Rectal smooth muscle tissue (tissue), 1 donor: ENCODE measurements around the gene EHD1.
A peak's percentile ranks its signal among the peaks of the same experiment; 100 is the strongest.

Experiments used
- H3K27ac ChIP-seq: one replicate; pipeline ENCODE4 v1.7.0; 2013; ENCODE audit warnings: low read depth, low read length, inconsistent platforms
- H3K27me3 ChIP-seq: one replicate; pipeline ENCODE4 v1.7.0; 2013; ENCODE audit warnings: low read length; ENCODE audit not compliant: control insufficient read depth, insufficient read depth
- H3K36me3 ChIP-seq: one replicate; pipeline ENCODE4 v1.7.0; 2013; ENCODE audit warnings: low read length; ENCODE audit not compliant: control insufficient read depth, insufficient read depth
- H3K4me1 ChIP-seq: one replicate; pipeline ENCODE4 v1.7.0; 2013; ENCODE audit warnings: low read length; ENCODE audit not compliant: control insufficient read depth, insufficient read depth
- H3K4me3 ChIP-seq: one replicate; pipeline ENCODE4 v1.7.0; 2013; ENCODE audit warnings: low read length
- H3K9ac ChIP-seq: one replicate; pipeline ENCODE4 v1.7.0; 2013; ENCODE audit warnings: low read length

The EHD1 gene

GRCh38 chr11:64884019-64884418 lies 5.6 kb upstream of the EHD1 start:
- no peak overlapping the region for H3K4me3 ChIP-seq
- no peak overlapping the region for H3K27ac ChIP-seq
- no peaks in the 10 kb centered on the region for H3K27me3 ChIP-seq
- no peaks in the 10 kb centered on the region for H3K36me3 ChIP-seq
- H3K4me1 ChIP-seq: peaks cover 10% of the 10 kb centered on the region
- H3K9ac ChIP-seq: no peak overlapping the region

DNA sequence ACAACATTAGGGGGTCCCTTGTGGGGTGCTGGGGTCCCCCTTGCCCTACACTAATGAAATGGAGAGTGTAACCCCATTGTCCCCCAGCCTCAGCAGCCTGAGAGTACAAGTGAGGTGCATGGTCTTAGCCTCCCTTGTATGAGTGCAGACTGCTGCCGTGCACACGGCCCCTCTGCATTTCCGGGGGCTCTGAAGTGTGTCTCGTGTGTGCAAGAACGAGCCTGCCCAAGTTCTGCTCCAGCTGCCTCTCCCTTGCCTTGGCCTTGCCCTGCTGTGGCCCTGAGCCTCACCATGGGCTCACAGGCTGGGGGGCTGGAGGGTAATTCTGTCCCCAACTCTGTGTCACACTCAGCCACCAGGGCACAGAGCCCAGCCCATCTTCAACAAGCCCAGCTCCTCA lies 5.2 kb upstream of the EHD1 start:
- Histone ChIP-seq H3K27me3 (no peaks in the 10 kb centered on the region), H3K27ac (no peak overlapping the region), H3K4me3 (no peak overlapping the region), H3K9ac (no peak overlapping the region), H3K36me3 (no peaks in the 10 kb centered on the region), H3K4me1 (peaks cover 11% of the 10 kb centered on the region)

DNA sequence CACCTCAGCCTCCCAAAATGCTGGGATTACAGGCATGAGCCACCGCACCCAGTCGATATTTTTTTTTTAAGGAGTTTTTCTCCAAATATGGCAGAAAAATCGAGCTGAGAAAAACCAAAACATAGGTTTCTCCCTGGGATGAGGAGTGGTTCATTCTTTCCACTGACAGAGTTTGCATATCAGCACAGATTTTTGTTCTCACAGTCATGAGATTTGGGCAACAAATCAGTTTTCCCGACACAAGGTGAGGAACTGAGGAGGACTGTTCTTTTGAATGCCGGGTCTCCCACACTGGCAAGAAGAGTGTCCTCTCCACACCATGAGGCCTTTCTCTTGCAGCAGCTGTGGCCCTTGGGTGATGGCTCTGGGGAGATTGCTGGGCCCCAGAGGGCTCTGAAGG lies 3.8 kb upstream of the EHD1 start:
- Histone ChIP-seq H3K4me3 (no peak overlapping the region), H3K36me3 (peaks cover 2% of the 10 kb centered on the region), H3K9ac (no peak overlapping the region), H3K27me3 (no peaks in the 10 kb centered on the region), H3K27ac (no peak overlapping the region), H3K4me1 (peaks cover 9% of the 10 kb centered on the region)

DNA sequence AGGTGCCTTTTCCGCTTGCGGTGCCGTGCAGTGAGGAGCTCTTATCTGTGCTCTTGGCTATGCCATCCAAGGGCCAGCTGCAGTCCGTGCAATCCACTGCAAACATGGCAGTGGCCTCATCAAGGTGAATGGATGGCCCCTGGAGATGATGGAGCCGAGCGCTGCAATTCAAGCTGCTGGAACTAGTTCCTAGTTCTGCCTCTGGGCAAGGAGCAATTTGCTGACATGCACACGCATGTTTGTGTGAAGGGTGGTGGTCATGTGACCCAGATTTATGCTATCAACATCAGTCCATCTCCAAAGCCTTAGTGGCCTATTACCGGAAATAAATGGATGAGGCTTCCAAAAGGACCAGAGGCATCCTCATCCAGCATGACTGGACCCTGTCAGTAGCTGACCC lies 3.1 kb upstream of the EHD1 start:
- H3K4me1 ChIP-seq: peaks cover 9% of the 10 kb centered on the region
- no peak overlapping the region for H3K9ac ChIP-seq
- no peak overlapping the region for H3K27ac ChIP-seq
- H3K36me3 ChIP-seq: peaks cover 2% of the 10 kb centered on the region
- H3K27me3 ChIP-seq: no peaks in the 10 kb centered on the region
- no peak overlapping the region for H3K4me3 ChIP-seq

GRCh38 chr11:64880240-64881001 lies 2.0 kb upstream of the EHD1 start:
- H3K4me3 ChIP-seq: no peak overlapping the region
- no peak overlapping the region for H3K9ac ChIP-seq
- H3K4me1 ChIP-seq: peaks cover 17% of the 10 kb centered on the region
- no peak overlapping the region for H3K27ac ChIP-seq
- no peaks in the 10 kb centered on the region for H3K27me3 ChIP-seq
- H3K36me3 ChIP-seq: peaks cover 2% of the 10 kb centered on the region

DNA sequence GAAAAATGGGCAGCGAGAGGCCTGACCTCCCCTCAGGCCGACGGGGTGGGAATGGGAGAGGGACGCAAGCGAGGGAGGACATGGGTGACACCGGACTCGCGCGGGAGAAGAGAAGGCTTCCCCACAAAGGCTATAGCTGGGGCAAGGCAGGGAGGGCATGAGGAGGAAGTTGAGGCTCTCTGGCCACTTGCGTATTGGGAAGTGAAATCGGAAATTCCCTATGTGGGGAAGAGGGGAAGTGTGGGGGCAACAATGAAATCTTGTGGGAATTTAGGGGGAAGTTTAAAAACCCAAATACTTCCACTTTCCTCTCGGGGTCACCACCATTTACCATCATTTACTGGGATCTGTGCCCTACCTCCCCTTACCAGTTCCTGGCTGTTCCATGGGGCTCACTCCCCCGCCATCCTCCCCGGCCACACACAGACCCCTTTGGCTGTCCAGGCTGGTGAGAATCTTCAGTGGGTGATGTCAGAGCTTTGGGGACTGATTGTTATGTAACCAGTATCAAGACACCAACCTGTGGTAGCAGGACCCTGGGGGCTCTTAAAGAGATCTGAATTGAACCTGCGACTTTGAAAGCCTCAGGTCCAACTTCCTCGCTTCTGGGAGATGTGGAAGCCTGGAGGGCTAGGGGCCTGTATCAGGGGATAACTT lies 951 bp upstream of the EHD1 start:
- peaks cover 19% of the 10 kb centered on the region for H3K4me1 ChIP-seq

DNA sequence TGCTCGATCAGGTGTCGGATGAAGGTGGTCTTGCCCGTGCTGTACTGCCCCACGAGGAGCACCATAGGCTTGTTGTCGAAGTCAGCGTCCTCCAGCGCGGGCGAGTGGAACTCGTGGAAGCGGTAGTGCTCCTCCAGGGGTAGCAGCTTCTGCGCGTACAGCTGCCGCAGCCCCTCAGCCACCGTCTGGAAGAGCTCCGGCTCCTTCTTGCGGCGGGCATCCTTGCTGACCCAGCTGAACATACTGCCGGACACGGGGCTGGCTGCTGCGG lies 263 bp downstream of the EHD1 start:
- Histone ChIP-seq H3K27ac (peak overlapping the region; percentile 87), H3K9ac (peak overlapping the region; percentile 94), H3K4me3 (peak overlapping the region; percentile 99), H3K36me3 (peaks cover 7% of the 10 kb centered on the region), H3K4me1 (peaks cover 19% of the 10 kb centered on the region), H3K27me3 (no peaks in the 10 kb centered on the region)

More for the DNA sequence above, 951 bp upstream of the EHD1 start:
- Histone ChIP-seq H3K4me3 (peak overlapping the region; percentile 92), H3K36me3 (peaks cover 2% of the 10 kb centered on the region), H3K27me3 (no peaks in the 10 kb centered on the region), H3K27ac (peak overlapping the region; percentile 91), H3K9ac (peak overlapping the region; percentile 81)

DNA sequence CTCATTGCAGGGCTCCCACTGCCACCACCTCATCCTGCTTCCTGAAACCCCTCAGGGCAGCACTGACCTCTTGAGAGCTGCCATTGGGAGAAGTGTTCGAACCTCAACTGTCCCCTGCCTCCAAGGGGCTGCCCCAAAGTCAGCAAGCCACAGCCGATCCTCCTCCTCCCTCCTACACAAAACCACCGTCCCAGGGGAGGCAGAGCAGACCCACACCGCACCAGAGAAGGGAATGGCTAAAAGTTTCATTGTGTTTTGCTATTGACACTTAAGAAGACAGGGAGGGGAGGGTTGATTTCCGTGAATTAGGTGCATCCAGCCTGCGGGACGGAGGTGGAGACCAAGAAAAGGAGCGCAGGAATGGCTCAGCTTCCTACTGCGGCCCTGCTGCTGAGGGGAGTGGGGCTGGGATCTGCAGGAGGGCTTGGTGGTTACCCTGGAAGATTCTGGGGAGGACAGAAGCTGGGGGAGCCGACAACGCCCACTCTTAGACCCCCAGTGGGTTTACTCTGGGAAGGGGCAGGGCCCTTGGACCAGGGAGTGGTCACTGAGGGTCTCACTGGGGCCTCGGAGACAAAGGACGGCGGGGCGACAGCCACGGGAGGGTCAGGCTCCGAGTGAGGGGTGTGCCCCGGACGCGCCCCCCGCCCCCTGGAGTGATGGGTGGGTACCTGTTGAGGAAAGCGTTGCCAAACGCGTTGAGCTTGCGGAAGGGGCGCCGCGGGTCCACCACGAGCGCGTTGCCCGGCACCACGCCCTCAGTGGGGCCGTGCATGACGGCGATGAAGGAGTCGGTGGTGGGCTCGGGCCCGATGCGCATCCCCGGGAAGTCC lies 815 bp downstream of the EHD1 start:
- Histone ChIP-seq H3K36me3 (peaks cover 10% of the 10 kb centered on the region), H3K4me1 (peaks cover 19% of the 10 kb centered on the region), H3K27me3 (no peaks in the 10 kb centered on the region), H3K27ac (peak overlapping the region; percentile 87), H3K9ac (peak overlapping the region; percentile 94), H3K4me3 (peak overlapping the region; percentile 99)

DNA sequence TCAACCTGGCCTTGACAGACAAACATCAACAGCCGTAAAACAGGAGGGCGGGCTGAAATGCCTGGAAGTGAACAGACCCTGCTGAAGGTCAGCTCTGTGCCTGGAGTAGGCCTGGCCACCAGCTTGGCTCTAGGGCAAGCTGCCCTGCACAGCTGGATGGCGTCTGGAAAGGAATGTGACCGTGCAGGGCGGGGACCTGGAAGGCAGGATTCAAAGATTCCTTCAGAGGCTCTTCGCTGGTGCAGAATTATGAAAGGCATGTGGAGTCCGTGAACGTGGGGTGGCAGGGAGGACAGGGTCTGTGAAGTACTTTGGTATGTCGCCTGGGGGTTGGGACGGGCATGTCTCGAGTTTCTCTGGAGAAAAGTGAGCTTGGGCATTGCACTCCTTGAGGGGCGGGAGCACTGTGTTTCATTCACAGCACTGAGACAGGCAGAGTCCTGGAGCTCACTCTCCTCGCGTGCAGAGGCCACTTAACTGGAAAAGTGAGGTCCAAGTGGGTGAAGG lies 1.5 kb downstream of the EHD1 start:
- Histone ChIP-seq H3K4me1 (peaks cover 19% of the 10 kb centered on the region), H3K36me3 (peaks cover 12% of the 10 kb centered on the region), H3K9ac (peak overlapping the region; percentile 20), H3K27ac (peak overlapping the region; percentile 87), H3K27me3 (no peaks in the 10 kb centered on the region), H3K4me3 (peak overlapping the region; percentile 99)

- no peaks in the 10 kb centered on the region for H3K27me3 ChIP-seq
- H3K9ac ChIP-seq: no peak overlapping the region
- H3K27ac ChIP-seq: peak overlapping the region; percentile 87
- H3K4me3 ChIP-seq: peak overlapping the region; percentile 99
- H3K4me1 ChIP-seq: peaks cover 25% of the 10 kb centered on the region
- peaks cover 15% of the 10 kb centered on the region for H3K36me3 ChIP-seq
These were observed 2.1 kb downstream of the EHD1 start for GRCh38 chr11:64876229-64876750.

DNA sequence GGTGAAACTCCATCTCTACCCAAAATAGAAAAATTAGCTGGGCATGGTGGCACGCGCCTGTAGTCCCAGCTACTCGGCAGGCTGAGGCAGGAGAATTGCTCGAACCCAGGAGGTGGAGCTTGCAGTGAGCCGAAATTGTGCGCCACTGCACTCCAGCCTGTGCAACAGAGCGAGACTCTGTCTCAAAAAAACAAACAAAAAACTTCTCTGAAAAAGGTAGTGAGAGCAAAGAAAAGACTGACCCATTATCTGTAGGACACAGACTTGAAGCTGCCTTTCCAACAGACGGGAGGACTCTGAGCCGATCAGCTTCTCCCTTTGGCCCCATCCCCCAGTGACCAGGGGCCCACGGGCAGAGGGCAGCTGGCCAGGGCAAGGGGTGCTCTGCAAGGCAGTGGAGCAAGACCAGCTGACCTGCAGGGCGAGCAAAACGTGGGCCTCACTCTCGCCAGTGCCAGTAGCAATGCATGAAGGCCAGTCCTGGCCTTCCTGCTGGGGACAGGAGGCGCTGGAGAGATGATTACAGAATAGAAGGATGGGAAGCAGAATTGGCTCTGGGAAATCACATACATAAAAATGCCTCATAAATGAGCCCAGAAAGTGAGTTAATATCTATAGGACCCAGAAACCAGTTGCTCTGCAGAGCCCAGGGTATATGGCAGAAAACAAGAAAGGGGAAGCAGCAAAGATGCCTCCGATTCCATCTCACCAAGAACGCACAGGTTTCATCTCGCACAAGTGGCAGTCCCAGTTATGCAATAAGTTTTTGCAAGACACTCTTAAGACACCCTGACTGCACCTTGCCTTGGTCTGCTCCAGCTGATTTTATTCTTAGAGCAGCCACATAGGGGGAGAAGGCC lies 2.8 kb downstream of the EHD1 start:
- Histone ChIP-seq H3K4me3 (peak overlapping the region; percentile 99), H3K36me3 (peaks cover 15% of the 10 kb centered on the region), H3K4me1 (peaks cover 32% of the 10 kb centered on the region), H3K27me3 (no peaks in the 10 kb centered on the region), H3K9ac (peak overlapping the region; percentile 43), H3K27ac (peak overlapping the region; percentile 87)
